ENCODE results near the gene VCPKMT. TPM values are rescaled to one million over a fixed set of nuclear protein-coding genes. Genes with fewer than 3 reads are reported as not detected.

Gene VCPKMT
- total RNA-seq, 1 donor from 2014 or later: 9.8 TPM

GRCh38 chr14:50068496-50068895 lies 47.9 kb downstream of the VCPKMT start:
- no peak for DNase-seq (ENCODE audit: low spot score in 2 of 2)
- no peak for FAIRE-seq

- no peak for FAIRE-seq
- DNase-seq (ENCODE audit: low spot score in 2 of 2): no peak
Observed at GRCh38 chr14:50067723-50068495, 48.5 kb downstream of the VCPKMT start.

DNA sequence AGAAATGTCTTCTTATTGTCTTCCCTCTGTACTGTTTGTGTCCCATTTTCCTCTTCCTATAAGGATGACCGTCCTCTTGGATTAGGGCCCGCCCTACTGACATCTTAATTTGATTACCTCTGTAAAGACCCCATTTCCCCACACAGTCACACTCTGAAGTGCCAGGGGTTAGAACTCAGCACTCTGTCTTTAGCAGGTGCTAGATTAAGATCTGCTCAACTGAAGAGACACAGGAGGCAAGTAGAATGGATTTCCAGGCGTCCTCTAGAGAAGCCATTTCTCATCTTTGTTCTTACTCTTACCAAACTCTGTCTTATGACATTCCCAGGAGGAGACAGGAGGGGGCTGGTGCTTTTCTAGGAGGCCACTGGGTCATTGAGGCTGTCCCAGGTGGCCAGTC lies 50.8 kb downstream of the VCPKMT start:
- FAIRE-seq: no peak
- DNase-seq (ENCODE audit: low spot score in 2 of 2): no peak

GRCh38 chr14:50064993-50065392 lies 51.4 kb downstream of the VCPKMT start:
- no peak for FAIRE-seq
- no peak for DNase-seq (ENCODE audit: low spot score in 2 of 2)

DNA sequence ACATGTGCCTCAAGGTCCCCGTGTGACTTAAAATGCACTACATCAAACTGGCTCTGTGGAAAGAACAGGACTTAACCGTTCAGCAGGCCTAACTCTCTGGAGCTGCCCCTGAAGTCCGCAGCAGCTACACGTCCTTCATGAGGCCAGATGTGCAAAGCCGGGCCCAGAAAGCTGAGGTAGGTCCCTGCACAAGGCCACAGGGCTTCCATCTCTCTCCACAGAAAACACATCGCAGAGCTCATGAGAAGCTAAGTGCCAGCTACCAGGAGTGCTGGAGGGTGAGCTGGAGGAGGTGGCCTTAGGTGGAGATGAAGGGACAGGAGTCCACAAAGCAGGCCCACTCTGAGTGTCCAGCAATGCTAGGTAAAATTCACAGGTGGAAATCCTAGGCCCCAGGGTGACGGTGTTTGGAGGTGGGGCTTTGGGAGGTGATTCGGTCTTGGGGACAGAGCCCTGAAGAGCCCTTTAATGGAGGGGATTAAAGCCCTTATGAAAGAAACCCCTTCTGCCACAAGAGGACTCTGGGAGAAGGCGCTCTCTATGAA lies 52.4 kb downstream of the VCPKMT start:
- FAIRE-seq (no peak), DNase-seq (ENCODE audit: low spot score in 2 of 2) (no peak)

DNA sequence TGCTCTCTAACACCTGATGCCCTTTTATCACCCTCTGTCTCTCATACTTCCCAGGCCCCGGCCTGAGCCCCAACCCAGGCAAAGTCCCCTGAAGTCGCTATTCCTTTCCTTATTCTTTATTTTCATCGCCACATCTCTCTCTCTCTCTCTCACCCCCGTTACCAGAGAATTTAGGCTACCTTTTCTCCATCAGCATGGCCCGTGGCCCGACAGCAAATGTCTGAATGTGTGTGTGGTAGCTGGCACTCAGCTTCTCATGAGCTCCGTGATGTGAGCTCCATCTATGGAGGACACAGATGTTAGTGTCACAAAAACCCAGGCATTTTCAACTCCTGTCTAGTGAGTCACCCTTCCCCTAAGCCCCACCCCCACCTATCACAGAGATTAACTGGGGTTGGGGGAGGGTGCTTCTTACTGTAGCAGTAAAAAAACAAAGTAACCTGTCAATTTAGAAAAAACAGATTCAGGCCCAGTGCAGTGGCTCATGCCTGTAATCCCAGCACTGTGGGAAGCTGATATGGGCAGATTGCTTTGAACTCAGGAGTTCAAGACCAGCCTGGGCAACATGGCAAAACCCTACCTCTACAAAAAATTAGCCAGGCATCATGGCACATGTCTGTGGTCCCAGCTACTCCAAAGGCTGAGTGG lies 53.8 kb downstream of the VCPKMT start:
- FAIRE-seq (no peak), DNase-seq (ENCODE audit: low spot score in 2 of 2) (no peak)

DNA sequence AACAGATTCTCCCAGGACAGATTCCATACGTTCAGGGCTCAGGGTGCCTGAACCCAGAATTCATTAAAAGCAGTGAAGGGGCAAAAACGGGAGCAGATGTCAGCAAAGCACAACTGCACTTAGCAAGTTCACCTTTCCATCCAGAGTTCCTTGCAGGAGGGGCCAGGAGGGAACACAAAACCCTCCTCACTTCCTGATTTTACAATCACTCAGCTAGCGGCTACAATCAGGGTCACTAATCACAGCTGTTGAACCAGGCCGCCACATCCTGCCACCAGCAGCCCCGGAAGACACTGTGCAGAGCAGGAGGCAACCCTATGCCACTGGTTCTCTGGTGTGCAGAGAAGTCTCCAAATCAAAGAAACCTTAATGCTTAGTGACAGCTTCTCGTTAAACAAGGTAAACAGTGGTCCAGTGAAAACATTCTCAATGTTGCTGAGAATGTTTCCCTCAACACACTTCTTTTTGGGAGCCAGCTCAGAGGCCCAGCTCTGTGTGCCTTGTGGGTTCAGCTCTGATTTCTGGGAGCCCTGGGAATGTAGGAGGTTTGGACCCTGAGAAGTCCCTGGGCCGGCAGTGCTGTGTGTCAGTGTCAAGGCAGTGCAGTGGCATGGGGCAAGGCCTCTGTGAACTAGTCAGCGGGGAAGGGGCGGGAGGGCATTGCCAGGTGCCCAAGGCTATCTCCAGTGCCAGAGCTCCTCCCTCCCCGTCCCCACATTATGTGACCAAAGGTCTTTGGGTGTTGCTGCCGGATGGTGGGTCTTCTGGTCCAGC lies 54.5 kb downstream of the VCPKMT start:
- FAIRE-seq (no peak), DNase-seq (ENCODE audit: low spot score in 2 of 2) (no peak)

GRCh38 chr14:50060871-50061663 lies 55.3 kb downstream of the VCPKMT start:
- peak in 1 of 2 donors; percentile 74 for DNase-seq (ENCODE audit: low spot score in 2 of 2)
- no peak for FAIRE-seq

DNA sequence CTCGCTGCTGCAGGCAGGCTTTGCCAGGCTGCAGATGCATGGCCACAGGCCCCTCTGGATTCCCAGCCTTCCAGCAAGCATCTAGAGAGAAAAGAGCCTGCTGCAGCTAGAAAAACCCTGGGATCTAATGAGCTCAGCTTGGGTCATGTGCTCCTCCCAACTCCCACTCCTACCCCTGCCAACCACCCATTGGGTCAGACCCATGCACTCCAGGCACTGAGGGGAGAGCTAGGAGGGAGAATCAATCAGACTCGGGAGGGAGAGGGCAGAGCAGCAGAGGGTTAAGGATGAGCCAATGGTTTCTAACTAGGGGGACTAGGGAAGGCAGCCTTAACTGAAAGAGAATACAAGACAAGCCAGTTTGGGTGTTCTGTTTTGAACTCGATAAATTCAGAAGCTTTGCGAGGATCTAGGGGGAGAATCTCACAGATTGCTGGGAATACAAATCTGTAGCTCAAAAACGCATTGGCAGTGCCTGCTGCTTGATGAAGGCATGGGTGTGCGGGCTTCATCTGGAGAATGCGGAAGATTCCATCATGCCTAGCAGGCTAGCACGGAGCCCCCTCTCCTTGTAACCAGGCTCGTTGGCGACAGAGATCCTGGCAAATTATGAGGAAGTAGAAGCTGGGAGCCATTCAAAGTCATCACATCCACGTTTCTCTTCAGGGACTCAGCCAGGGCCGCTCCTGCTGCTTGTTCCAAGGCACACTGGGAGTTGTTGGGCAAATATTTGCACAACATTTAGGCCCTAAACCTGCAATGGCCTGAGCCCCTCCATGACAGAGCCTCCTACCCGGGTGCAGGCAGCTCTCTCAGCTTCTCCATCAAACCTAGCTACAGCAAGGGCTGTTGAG lies 56.4 kb downstream of the VCPKMT start:
- DNase-seq (ENCODE audit: low spot score in 2 of 2) (no peak), FAIRE-seq (no peak)

Small RNA genes lying within 50 kb of the gene (small RNA-seq; reads per million reads assigned to genes)
- gene RF00019: not detected

Other genes starting within 250 kb of the VCPKMT start
- 59.1 TPM for gene ARF6, start 223.5 kb downstream of the VCPKMT start, total RNA-seq
- 81.9 TPM for gene SOS2, start 115.0 kb upstream of the VCPKMT start, total RNA-seq
- gene L2HGDH, start 195.7 kb upstream of the VCPKMT start, total RNA-seq: 18.3 TPM
- gene DMAC2L, start 195.8 kb upstream of the VCPKMT start, total RNA-seq: 7.7 TPM